SKM-1 (cell line): Measurements from ENCODE around the gene MAP3K4.
"Not testable (repeated sequence)": the region's sequence is repeated elsewhere in the genome, so short reads cannot be mapped to it uniquely, and the experiment has no call there.

Source experiments
- DNase-seq: peaks from one replicate; lab custom pipeline; 2025; ENCODE audit not compliant: unreplicated experiment; lab: John Stamatoyannopoulos, UW

Gene MAP3K4

DNA sequence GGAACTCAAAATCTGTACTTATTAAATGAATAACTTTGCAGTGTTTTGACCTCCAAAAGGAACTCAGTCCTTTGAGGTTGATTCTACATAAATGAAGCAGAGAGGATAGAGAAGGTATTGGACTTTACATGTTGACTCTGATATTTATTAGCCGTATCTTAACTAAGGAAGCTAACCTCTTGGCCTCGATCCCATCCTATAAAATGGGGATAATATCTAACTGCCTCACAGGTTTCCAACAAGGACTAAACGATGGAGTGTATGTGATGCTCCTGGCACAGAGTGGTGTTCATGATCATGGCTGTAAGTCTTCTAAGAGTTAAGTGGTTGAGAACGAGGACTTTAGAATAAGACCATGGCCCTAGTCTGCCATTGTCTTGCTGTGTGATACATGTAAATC lies 24.2 kb upstream of the MAP3K4 start:
- DNase-seq, result no peak

GRCh38 chr6:160967833-160968232 lies 23.7 kb upstream of the MAP3K4 start:
- DNase-seq, result no peak

DNA sequence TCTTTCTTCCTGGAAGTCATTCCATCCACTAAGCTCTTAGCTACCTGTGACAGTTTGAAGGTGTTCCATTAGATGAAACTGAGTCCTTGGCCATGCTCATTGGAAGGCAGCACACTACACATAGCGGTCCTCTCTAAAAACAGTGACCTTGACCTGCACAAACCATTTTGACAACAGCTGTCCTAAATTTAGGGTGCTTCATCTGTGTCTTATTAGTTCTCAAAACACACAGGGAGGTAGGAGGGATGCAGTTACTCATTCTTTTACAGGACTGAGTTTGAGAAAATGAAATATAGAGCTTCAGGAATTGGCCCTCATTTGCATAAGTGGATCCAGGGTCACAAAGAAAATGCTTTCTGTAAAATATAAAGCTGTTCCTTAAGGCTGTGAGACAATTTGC lies 20.4 kb upstream of the MAP3K4 start:
- DNase-seq, result no peak

DNA sequence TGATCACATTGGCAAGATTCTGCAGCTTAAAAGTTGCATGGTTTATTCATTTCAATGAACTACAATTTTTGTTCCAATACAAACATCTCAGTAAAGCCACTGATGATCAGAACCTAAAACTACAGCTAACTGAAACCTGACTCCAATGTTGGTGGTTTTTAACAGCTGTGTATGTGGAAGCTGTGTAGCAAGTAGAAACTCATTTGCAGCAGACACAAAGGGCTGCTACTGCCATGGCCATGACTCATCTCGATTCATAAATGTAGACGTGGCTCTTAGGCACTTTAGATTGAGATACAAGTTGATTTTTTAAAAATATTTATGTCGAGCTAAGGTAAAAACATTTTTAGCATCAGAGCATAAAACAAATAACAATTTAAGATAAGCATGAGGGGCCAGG lies 19.5 kb upstream of the MAP3K4 start:
- DNase-seq, result no peak

DNA sequence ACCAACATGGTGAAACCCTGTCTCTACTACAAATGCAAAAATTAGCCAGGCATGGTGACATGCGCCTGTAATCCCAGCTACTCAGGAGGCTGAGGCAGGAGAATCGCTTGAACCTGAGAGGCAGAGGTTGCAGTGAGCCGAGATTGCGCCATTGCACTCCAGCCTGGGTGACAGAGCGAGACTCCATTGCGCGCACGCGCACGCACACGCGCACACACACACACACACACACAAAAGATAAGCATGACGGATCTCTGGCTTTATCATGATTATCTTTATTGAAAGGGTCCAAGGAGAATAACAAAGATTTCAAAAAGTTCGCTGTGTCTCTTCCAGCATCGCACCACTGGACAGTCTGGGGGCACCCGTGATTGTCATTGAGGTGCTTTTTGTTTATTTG lies 19.0 kb upstream of the MAP3K4 start:
- not testable (repeated sequence) for DNase-seq

DNA sequence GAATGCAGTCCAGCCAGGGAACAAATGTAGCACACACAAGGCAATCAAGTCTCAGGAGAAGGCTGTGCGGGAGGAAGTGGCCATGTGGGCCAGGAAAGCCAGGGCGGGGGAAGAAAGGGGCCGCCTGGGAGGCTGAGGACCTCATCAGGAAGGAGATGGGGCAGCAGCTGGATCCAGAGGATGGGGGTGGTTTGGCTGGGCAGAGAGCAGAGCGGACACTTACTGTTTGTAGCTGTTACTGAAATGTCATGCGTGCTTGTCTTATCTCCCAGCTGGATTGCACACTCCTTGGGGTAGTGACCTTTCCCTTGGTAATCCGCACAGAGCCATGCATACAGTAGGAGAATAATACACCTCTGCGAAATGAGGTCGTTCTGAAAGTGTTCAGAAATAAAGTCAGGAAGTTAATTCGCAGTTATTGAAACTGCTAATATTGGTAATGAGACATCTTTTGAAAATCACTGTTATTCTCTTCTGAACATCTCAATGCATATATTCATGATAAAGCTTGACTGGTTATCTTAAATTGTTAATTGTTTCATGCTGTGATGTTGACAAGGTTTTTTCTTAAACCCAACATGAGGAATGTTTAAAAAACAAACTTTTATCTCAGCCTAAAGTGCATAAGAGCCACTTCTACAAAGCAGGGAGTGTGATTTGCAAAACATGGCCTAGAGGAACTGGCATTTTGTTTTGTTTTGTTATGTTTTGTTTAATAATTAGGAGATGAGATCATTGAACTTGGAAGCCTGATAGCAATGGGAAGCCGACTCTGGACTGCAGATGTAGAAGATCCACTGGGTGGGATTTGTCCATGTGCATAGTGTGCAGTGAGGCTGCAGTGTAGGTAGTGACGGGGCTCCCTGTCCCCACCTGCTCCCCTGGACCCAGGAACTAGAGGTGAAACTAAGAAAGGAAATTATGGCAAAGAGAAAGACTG lies 18.0 kb upstream of the MAP3K4 start:
- no peak for DNase-seq

- no peak for DNase-seq
Observed at GRCh38 chr6:160974304-160974771, 17.2 kb upstream of the MAP3K4 start.

DNA sequence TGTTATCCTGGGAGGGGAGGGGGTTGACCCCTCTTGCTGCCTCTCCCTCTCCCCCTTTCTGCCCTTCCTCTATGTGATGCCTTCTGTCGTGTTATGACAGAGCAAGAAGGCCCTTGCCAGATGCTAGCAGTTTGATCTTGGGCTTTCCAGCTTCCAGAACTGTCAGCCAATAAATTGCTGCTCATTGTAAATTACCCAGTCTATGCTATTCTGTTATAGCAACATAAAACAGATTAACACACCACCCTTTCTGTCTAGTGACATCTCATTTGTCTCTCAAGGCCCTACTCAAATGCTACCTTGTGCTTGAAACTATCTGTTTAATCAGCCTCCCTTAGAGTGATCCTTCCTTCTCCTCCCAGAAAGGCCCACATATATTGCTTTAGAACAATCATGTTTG lies 16.4 kb upstream of the MAP3K4 start:
- DNase-seq, result no peak

DNA sequence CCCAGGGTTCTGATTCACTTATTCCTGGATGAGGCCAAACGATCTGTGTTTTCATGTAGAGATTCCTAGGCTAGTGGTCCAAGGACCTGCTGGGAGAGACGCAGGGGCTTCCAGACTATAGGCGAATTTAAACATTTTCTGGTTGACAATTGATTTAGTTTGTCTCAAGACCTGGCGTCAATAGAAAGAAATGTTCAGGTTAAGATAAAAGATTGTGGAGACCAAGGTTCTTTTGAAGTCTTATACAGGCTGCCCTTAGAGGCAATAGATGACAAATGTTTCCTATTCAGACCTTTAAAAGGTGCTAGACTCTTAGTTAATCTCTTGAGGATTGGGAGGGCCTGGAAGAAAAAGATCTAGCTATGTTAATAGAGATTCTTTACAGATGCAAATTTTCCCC lies 15.6 kb upstream of the MAP3K4 start:
- not testable (repeated sequence) for DNase-seq

DNA sequence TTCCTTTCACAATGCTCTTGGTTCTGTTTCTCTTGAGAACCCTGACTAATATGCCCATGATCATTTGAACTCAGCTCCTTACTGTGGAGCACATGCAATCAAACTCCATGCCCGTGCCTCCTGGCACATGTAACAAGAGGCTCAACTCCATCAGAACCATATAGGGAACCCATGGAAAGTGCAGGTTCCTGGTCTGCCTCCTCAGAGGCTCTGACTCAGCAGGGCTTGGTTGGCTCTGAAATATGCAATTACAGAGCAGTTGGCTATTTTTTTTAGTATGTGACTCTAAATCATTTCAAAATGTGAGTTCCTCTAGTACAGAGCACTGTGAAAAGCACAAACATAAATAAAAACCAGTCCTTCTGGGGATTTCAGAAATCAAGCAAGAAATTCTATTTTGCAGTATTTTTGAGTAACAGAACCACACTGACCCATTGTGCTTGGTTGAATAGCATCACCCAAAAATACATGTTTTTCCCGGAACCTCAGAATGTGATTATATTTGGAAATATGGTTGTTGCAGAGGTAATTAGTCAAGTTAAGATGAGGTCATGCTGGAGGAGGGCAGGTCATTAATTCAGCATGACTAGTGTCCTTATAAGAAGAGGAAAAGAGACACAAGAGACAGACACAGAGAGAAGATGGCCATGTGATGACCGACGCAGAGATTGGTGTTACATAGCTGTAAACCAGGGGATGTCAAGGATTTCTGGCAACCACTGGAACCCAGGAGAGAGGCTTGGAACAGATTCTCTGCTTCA lies 13.2 kb upstream of the MAP3K4 start:
- no peak for DNase-seq

- no peak for DNase-seq
Observed at GRCh38 chr6:160979061-160979708, 12.4 kb upstream of the MAP3K4 start.

- not testable (repeated sequence) for DNase-seq
Observed at GRCh38 chr6:160983377-160983948, 8.1 kb upstream of the MAP3K4 start.

- DNase-seq, result no peak
Observed at GRCh38 chr6:160986851-160987250, 4.7 kb upstream of the MAP3K4 start.

GRCh38 chr6:160987265-160987664 lies 4.3 kb upstream of the MAP3K4 start:
- DNase-seq, result no peak

GRCh38 chr6:160990847-160991405 lies 643 bp upstream of the MAP3K4 start:
- no peak for DNase-seq

- DNase-seq, result peak; percentile 33
Observed at GRCh38 chr6:160992061-160992979, 751 bp downstream of the MAP3K4 start.

GRCh38 chr6:160992980-160993314 lies 1.4 kb downstream of the MAP3K4 start:
- DNase-seq, result no peak

- DNase-seq, result no peak
Observed at GRCh38 chr6:160995271-160995670, 3.7 kb downstream of the MAP3K4 start.

GRCh38 chr6:160996131-160996601 lies 4.6 kb downstream of the MAP3K4 start:
- DNase-seq, result no peak

GRCh38 chr6:160998217-160998616 lies 6.6 kb downstream of the MAP3K4 start:
- DNase-seq, result no peak
